Amniotic epithelial cell (primary cell): ENCODE results near the gene INTS12.
"Not testable (repeated sequence)": the region's sequence is repeated elsewhere in the genome, so short reads cannot be mapped to it uniquely, and the experiment has no call there.

Source experiments
- DNase-seq: peaks from one replicate; pipeline ENCODE4 v3.0.0-alpha.2; 2010; ENCODE audit warnings: low read depth

Gene INTS12

GRCh38 chr4:105708181-105709080 lies at the start of gene INTS12, which contains the start of gene GSTCD:
Gene INTS12, minus strand, starts transcription at chr4:105708689. Its CDS starts 8,684 bp downstream, at chr4:105700005.
Gene GSTCD, plus strand, starts transcription at chr4:105708784. Its CDS starts 8,830 bp downstream, at chr4:105717614.
- DNase-seq, result peak; percentile 91

GRCh38 chr4:105755375-105755774 lies 46.9 kb upstream of the INTS12 start:
- DNase-seq, result peak; percentile 3

- no peak for DNase-seq
Measured at GRCh38 chr4:105753361-105753760, 44.9 kb upstream of the INTS12 start.

GRCh38 chr4:105751718-105752299 lies 43.3 kb upstream of the INTS12 start:
- no peak for DNase-seq

GRCh38 chr4:105748222-105748621 lies 39.7 kb upstream of the INTS12 start:
- DNase-seq, result no peak

GRCh38 chr4:105741548-105741947 lies 33.1 kb upstream of the INTS12 start:
- DNase-seq, result no peak

- DNase-seq, result not testable (repeated sequence)
Measured at GRCh38 chr4:105735217-105735616, 26.7 kb upstream of the INTS12 start.

GRCh38 chr4:105729895-105730294 lies 21.4 kb upstream of the INTS12 start:
- not testable (repeated sequence) for DNase-seq

GRCh38 chr4:105725623-105726022 lies 17.1 kb upstream of the INTS12 start:
- no peak for DNase-seq

- DNase-seq, result no peak
Measured at GRCh38 chr4:105719204-105719603, 10.7 kb upstream of the INTS12 start.

- peak; percentile 39 for DNase-seq
Measured at GRCh38 chr4:105715692-105716278, 7.3 kb upstream of the INTS12 start.

GRCh38 chr4:105714932-105715331 lies 6.4 kb upstream of the INTS12 start:
- peak; percentile 45 for DNase-seq

- DNase-seq, result no peak
Measured at GRCh38 chr4:105714071-105714521, 5.6 kb upstream of the INTS12 start.

- DNase-seq, result no peak
Measured at GRCh38 chr4:105712766-105713165, 4.3 kb upstream of the INTS12 start.

GRCh38 chr4:105710678-105711077 lies 2.2 kb upstream of the INTS12 start:
- no peak for DNase-seq

- no peak for DNase-seq
Measured at GRCh38 chr4:105710012-105710600, 1.6 kb upstream of the INTS12 start.

GRCh38 chr4:105709081-105709450 lies 577 bp upstream of the INTS12 start:
- DNase-seq, result no peak

- DNase-seq, result no peak
Measured at GRCh38 chr4:105707782-105708180, 708 bp downstream of the INTS12 start.

- DNase-seq, result no peak
Measured at GRCh38 chr4:105698607-105699006, 9.9 kb downstream of the INTS12 start.

GRCh38 chr4:105695832-105696231 lies 12.7 kb downstream of the INTS12 start:
- not testable (repeated sequence) for DNase-seq

- DNase-seq, result not testable (repeated sequence)
Measured at GRCh38 chr4:105694812-105695211, 13.7 kb downstream of the INTS12 start.

- DNase-seq, result no peak
Measured at GRCh38 chr4:105686571-105686970, 21.9 kb downstream of the INTS12 start.
